HG03460 (cell line): ENCODE results near the gene GNAO1.
"Not testable (repeated sequence)": the region's sequence is repeated elsewhere in the genome, so short reads cannot be mapped to it uniquely, and the experiment has no call there.

ENCODE experiments used
- ATAC-seq: cut with Tn5 transposase; IDR thresholded peaks from one replicate; pipeline ENCODE4 v1.9.1; 2021; ENCODE audit not compliant: unreplicated experiment

The GNAO1 gene

DNA sequence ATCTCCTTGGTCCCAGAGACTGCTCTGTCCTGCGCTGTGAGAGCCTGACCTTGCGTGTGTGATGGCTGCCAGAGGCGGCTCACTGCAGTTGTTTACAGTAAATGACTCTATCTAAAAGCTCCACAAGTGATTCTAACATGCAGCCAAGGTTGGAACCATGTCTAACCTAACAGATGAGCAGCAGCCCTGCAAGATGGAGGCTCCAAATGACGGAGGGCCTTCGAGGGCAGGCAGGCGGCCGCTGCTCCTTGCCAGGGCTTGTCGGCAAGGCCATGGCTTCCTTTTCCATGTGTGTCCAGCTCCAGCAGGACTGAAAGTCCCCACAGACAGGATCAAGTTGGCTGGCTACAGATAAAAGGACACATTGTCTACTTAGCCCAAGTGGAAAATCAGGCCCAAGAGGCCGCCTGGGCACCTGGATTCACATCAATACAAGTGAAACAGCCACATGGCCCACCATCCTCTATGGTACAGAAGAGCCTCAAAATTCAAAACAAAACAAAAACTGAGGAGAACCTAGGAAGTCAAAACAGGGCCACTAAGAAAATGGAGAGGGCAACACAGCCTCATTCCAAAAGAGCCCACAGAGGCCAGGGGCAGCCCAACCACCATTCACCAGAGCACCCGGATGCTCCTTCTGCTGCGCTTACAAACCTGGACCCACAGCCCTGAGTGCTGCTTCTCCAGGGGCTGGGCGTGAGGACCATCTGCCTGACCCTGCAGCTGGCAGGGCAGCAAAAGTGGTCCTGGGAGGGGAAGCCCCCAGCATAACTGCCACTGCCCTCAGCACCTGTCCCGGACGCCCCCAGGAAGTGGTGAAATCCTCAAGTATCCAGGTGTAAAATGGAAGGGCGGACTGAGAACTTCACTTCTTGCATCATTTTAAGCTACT is 169.1 kb downstream of the GNAO1 start:
- no peak for ATAC-seq

DNA sequence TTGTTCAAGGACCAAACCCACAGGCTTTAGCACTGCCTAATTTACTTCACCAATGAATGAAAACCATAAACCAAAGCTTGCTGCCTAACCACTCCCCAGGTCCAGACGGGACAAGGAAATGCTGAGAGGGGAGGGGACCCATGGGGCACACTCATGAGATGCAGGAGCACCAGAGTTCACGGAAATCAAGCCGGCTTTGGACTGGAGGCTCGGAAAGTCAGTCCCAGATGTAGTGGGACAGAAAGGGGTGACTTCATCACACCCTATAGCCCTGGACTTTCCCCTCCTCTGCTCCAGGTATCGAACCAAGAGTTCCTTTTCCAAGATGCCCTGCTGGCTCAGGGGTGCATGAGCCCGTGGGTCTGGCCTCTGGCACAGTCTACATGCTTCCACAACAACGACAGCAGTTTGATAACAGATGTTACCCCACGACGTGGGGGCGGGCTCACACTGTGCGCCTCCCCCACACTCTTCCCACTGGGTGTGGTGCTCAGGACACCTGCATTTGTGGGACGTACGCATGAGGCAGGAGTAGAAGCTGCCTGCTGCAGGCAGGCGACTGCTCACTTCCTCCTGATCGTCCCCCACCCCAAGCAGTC is 170.9 kb downstream of the GNAO1 start:
- ATAC-seq = no peak

DNA sequence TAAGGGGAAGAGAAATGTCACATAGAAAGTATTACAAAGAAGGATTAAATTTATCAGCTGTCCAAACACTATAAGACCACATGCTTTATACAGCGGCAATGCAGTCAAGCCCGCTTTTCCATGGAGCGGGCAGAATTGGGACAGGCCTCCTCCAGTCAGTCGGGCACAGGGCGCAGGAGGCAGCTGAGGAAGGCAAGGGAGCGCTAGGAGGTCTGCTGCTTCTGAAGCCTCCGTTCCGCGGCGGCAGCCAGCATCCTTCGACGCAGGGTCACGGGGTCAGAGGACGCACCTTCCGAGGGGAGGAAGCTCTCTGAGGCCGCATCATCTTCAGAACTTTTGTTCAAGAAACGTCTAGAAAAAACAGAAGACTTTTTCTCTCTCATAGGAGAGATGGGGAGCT is 171.4 kb downstream of the GNAO1 start:
- no peak for ATAC-seq

DNA sequence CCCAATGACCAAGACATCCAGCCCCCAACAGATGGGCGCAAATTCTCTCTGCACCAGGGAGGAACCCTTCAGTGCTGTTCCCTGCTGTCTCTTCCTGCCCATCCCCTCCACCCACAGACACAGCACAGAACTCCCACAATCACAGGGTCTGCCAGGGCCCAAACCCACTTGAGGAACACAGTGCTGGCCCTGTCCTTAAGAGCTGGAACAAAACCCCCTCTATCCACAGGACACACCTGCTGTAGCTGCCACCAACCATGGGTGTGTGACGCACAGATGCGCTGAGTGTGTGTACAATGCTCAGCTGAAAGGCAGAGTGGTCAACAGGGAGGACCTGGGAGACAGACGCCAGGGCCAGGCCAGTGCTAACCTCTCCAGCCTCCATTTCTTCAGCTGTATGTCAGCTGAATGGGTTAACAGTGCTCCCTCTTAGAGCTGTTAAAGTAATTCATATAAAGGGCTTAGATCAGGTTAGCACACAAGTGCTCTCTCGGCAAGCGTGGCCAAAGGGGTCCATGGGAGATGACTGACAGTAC is 172.0 kb downstream of the GNAO1 start:
- no peak for ATAC-seq

DNA sequence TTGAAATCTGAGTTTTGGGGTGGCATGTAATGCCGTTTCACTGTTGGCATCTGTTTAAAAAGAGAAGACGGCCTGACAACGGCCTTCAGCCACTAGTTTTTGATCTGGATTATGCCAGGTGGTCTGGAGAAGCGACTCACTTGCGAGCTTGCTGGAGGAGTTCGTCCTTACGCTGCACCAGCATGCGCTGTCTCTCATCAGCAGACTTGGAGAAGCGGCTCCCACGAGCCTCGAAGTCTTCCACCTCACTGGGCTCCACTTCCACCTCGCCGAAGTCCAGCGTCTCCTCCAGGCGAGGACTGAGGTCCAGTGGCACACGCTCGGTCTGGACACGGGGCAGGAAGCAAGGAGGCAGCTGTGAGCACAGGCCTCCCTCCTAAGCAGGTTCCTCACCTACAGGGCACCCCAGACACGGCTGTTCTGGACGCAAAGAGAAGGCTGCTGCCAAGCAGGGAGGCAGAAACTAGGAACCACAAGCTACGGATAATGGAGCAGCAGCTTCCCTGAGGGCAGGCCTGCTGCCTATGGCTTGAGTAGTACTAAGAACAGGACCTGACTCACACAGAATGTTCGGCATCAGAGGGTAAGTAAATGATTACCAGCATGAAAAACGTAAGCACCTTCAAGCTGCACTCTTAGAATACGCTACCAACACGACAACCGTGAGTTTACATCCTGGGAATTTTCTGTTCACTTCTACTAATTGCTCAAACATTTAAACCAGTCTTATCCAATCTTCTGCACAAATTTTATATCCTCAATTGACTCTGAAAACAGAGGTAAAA is 172.7 kb downstream of the GNAO1 start:
- no peak for ATAC-seq

DNA sequence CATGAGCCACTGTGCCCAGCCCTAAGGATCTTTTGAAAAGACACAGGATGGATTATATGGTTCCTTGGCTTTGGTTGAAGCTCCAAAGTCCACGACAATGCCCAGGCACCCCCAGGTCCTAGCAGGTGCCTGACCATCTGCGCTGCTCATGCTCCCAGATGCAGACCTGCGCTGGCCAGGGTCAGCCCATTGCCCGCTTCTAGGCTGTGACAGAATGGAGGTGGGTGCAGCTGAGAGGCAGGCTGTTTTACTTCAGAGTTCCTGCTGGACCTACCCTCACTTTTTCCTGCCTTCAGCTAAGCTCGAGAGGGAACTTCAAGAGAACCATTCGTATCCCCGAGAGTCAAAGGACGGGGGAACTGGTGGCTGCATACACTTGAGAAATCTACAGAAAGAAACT is 173.6 kb downstream of the GNAO1 start:
- ATAC-seq = no peak

DNA sequence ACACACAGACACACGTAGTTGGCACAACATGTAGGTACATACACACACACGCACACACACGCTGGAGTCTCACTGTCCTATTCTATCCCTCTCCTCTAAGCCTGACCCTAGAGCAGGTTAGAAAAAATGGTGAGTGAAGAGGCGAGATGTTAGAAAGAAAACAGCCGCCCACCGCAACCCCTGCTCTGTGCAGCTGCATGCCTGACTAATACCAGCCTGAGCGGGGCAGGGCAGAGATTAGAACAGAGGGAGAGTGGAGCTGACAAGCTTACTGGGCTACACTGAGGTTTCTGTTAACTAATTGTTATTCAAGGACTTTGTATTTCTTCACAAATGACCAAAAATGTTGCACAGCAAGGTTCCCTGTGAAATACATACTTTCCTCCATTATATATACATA is 174.3 kb downstream of the GNAO1 start:
- no peak for ATAC-seq

DNA sequence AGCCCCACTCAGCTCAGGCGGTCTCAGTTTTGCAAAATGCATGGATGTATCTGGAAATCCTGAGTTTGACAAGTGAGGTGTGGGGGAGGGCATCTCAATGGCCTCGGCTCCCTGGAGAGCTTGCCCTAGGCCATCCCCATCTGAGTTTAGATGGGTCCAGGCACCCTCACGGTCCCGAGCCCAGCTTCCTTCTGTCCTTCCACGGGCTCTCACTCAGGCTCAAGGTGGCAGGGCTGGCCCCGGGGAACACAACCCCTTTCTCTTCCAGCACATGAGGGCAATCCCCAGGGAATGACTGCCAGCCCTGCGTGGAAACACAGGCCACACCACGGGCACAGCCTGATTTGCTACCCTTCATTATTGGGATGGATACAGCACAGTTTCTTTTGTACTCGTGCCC is 175.7 kb downstream of the GNAO1 start:
- no peak for ATAC-seq

DNA sequence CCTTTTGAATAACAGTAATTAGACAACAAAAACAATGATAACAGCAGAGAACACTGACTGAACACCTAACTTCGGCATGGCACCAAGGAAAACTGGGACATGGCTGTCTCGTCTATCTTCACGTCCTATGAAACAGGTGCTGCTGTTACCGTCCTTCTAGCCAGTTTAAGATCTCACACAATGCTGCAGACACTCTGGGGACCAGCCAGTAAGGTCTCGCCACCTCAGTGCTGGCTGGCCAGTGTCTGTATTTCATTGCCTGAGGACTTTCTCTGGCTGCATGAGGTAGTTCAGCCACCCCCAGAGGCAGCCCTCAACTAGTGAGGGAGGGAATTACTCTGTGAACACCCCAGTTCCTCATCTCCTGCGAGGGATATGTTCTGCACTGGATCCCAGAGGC is 176.5 kb downstream of the GNAO1 start:
- ATAC-seq = no peak

DNA sequence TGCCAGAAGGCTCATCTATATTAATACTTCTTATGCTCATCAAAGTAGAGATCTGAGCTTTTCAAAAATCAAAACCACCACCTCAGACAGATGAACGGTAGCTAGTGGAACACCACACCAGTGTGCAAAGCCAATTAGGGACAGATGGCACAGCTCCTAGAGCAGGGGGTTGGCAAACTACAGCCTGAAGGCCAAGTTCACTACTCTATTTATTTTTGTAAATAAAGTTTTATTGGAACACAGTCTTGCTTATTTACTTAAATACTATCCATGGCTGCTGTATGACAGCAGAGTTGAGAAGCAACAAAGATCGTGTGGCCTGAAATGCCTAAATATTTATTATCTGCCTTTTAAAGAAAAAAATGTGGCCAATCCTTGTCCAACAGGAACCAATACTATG is 177.3 kb downstream of the GNAO1 start:
- no peak for ATAC-seq

DNA sequence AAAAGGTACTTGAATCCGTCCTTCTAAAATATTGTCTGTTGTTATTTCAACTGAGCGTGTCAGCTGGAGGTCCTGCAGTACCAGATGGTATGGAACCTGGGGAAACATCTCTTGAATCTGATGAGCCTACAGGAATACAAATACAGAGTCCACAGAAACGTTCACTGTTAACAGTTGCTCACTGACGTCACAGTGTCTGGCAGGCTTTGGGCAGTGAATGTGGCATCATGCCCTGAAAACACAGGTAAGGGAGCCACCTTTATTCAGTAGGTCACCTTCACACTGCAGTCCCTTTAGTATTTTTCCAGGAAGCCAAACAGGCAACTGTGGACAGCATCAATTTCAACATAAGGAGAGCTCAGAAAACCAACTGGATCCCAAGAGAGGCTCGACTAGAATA is 177.9 kb downstream of the GNAO1 start:
- ATAC-seq = no peak

DNA sequence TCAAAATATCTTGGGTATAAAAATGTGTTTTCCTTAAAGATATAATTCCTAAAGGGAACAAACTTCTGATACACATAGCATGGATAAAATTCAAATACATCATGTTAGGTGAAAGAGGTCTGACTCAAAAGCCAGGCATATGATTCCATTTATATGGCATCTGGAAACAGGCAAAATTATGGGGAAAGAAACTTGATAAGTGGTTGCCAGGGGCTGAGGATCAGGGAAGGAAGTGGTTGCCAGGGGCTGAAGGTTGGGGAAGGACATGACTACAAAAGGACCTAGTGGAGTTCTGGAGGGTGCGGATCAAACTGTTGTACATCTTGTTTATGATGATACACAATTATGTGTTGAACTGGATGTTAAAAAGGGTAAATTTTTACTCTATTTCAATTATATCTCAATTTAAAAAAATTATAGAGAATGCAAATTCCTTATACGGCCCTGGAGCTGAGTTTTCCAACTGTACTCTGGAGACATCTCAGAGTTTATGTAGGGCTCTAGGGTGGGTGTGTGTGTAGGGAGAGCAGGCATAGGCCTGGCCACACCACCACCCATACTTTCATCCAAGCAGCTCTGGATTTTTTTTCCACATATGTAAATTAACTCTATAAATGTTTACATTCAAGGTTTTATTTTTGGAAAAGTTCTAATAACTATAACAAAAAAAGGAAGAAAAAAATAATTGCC is 179.0 kb downstream of the GNAO1 start:
- no peak for ATAC-seq

DNA sequence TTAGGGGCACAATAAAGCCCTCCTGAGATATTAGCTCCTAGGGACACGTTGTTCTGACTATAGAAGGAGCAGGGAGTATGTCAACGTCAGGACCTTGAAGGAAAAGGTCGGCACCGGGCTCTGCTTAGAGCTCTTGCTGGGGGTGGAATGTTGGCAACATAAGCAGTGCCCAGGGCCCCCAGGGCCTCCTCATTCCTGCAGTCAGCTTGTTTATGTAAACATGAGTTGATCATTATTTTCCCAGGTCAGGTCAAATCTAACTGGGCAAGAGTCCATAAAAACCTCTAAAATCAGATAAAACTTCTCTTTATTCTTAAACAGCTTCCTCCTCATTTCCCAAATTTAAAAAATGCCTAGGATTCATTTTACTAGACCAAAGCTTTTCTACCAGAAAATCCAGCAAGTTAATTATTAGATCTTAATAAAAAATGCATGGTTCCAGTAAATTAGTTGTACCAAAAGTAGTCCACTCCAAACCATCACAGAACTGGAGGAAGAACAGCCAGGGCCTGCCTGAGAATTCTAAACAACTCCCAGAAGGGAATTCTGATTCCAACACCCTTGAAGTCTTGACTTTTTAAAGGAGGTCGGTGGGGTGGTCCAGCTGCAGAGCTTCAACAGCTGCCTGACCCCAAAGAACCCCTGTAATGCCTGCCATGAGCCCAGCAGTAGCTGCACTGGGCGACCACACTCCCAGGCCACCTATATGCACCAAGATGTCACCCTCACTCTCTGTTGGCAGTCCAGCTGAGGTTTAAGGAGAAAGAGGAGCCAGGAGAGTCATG is 179.8 kb downstream of the GNAO1 start:
- no peak for ATAC-seq

DNA sequence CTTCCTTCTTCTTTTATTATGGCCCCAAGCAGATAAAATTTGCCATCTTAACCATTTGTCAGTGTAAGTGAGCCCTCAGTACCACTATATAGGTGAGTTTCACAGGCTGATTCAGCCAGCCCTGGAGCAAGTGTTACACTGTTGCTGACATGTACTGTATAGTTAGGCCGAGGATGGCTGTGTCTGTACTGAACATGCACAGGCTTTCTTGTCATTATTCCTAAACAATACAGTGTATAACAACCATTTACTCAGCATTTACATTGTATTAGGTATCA is 180.3 kb downstream of the GNAO1 start:
- ATAC-seq = no peak

DNA sequence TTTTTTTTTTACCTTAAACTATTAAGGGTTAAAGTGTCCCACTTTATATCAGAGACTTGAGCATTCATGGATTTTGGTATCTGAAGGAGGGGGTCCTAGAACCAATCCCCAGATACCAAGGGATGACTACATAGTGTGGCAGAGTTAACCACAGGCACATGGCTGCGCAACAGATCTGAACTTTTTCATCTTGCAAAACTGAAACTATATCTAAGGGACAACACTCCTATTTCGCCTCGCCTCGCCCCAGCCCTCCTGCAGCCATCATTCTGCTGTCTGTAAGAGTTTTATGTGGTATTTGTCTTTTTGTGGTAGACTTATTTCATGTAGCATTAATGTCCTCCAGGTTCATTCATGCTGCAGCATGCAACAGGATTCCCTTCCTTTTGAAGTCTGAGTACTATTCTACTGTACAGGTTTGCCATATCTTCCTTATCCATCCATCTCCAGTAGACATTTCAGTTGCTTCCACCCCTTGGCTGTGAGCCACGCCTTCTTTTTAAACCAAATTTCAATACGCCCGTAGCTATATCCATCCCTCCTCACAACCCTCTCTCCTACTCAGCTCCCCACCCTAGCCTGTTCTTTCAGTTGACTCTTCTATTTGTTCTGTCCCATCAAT is 180.8 kb downstream of the GNAO1 start:
- no peak for ATAC-seq

DNA sequence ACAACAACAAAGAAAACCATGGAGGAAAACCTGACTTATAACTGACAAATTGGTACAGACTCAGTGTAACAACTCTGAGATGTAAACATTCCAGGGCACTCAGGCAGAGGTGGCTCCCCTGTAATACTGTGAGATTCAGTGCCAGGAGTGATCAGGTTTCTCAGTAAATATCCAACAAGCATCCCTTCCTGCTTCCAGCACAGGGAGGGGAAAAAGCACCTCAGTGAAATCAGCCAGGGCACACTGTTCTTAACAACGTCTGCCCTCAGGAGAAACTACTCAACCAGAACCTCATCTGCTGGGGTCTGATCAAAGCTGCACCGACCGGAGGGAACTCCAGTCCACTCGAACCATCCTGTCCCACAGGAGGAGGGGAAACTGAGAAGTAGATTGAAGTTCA is 181.7 kb downstream of the GNAO1 start:
- ATAC-seq = no peak

DNA sequence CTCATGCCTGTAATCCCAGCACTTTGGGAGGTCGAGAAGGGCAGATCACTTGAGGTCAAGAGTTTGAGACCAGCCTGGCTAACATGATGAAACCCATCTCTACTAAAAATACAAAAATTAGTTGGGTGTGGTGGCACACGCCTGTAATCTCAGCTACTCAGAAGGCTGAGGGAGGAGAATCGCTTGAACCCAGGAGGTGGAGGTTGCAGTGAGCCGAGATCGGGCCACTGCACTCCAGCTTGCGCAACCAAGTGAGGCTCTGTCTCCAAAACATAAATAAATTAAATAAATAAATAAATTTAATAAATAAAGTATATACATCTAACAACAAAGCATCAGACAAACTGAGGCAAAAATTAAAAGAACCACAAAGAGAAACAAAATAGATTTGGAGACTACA is 184.5 kb downstream of the GNAO1 start:
- not testable (repeated sequence) for ATAC-seq

DNA sequence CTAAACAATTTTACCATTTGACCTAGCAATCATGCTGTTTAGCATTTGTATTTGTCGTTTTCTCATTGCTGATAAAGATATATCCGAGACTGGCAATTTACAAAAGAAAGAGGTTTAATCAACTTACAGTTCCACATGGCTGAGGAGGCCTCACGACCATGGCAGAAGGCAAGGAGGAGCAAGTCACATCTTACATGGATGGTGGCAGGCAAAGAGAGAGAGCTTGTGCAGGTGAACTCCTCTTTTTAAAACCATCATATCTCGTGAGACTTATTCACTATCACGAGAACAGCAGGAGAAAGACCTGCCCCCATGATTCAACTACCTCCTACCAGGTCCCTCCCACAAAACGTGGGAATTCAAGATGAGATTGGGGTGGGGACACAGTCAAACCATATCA is 187.8 kb downstream of the GNAO1 start:
- ATAC-seq = not testable (repeated sequence)

DNA sequence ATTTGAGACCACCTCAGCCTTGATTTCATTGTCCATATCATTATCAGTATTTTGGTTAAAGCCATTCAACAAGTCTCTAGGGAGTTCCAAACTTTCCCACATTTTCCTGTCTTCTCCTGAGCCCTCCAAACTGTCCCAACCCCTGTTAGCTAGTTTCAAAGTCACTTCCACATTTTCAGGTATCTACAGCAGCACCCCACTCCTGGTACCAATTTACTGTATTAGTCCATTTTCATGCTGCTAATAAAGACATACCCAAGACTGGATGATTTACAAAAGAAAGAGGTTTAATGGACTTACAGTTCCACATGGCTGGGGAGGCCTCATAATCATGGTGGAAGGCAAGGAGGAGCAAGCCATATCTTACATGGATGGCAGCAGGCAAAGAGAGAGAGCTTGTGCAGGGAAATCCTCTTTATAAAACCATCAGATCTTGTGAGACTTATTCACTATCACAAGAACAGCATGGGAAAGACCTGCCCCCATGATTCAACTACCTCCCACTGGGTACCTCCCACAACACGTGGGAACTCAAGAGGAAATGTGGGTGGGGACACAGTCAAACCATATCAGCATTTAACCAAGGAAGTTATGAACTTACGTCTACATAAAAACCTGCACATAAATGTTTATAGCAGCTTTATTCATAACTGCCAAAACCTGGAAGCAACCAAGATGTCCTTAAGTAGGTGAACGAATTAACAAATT is 189.6 kb downstream of the GNAO1 start:
- ATAC-seq = not testable (repeated sequence)
